Fibroblast of upper back skin (primary cell): ENCODE results near the gene DIO1.
A peak's percentile ranks its signal among the peaks of the same experiment; 100 is the strongest.

Experiments
- DNase-seq: peaks from one replicate; pipeline ENCODE4 v3.0.0-alpha.2; 2013

Gene DIO1

GRCh38 chr1:53943490-53944043, 49.6 kb downstream of the DIO1 start:
- DNase-seq = no peak

- DNase-seq = no peak
Measured at GRCh38 chr1:53944469-53945182, 50.6 kb downstream of the DIO1 start.

- no peak for DNase-seq
Measured at GRCh38 chr1:53945183-53945432, 51.1 kb downstream of the DIO1 start.

GRCh38 chr1:53945433-53946251, 51.7 kb downstream of the DIO1 start, which contains the start of gene IFT25:
Gene IFT25, minus strand, starts transcription at chr1:53945699. Its CDS starts 5,617 bp downstream, at chr1:53940082.
- DNase-seq = peak; percentile 95

GRCh38 chr1:53946252-53947171, 52.5 kb downstream of the DIO1 start, which contains the start of gene LRRC42:
Gene LRRC42, plus strand, starts transcription at chr1:53946350. Its CDS starts 5,650 bp downstream, at chr1:53952000.
- DNase-seq = no peak

GRCh38 chr1:53947172-53947907, 53.4 kb downstream of the DIO1 start:
- no peak for DNase-seq

- DNase-seq = peak; percentile 34
Measured at GRCh38 chr1:53948291-53948690, 54.3 kb downstream of the DIO1 start.

- peak; percentile 56 for DNase-seq
Measured at GRCh38 chr1:53949023-53949990, 55.3 kb downstream of the DIO1 start.

GRCh38 chr1:53951697-53952096, 57.7 kb downstream of the DIO1 start:
- no peak for DNase-seq

- DNase-seq = no peak
Measured at GRCh38 chr1:53954128-53954527, 60.1 kb downstream of the DIO1 start.

- DNase-seq = no peak
Measured at GRCh38 chr1:53956308-53957168, 62.6 kb downstream of the DIO1 start.

- peak; percentile 60 for DNase-seq
Measured at GRCh38 chr1:53957194-53957818, 63.3 kb downstream of the DIO1 start.

- no peak for DNase-seq
Measured at GRCh38 chr1:53959664-53960250, 65.8 kb downstream of the DIO1 start.
